ENCODE data around the gene YEATS4.

The YEATS4 gene

GRCh38 chr12:69401940-69402339 lies 42.4 kb downstream of the YEATS4 start:
- ATAC-seq (no peak), DNase-seq (ENCODE audit: low spot score in 2 of 2) (no peak)
- Mint-ChIP-seq H3K27ac (no peak overlapping the region), H3K4me3 (no peak overlapping the region), H3K36me3 (no peaks in the 10 kb centered on the region), H3K4me1 (no peaks in the 10 kb centered on the region), H3K9me3 (no peaks in the 10 kb centered on the region)

DNA sequence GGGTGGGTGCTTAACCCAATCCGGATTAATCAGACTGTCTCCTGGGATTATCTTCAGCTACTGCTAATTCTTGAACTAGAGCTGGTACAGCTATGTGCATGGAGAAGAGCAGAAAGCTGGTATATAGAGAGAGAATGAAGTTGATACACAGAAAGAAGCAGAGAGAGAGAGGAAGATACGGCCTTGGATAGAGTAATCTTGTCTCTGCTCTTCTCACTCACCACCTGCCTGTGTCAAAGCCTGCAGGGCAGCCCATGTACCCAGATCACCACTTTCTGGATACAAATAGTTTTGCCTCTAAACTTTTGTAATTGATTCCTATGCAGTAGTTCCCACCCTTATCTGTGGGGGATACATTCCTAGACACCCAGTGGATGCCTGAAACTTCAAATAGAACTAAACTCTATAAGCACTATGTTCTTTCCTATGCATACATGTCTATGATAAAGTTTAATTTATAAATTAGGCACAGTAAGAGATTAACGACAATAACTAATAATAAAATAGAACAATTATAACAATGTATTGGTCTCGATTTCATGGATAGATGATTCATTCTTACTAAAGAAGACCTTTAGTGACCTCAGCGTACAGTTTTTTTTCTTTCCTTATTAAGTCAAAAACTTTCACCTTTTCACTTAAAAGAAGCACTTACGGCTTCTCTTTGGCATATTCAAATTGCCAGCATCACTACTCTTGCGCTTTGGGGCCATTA lies 45.5 kb downstream of the YEATS4 start:
- ATAC-seq = no peak
- H3K9me3 Mint-ChIP-seq = no peaks in the 10 kb centered on the region
- no peak for DNase-seq (ENCODE audit: low spot score in 2 of 2)
- H3K4me1 Mint-ChIP-seq = no peaks in the 10 kb centered on the region
- H3K27ac Mint-ChIP-seq = no peak overlapping the region
- no peaks in the 10 kb centered on the region for H3K36me3 Mint-ChIP-seq
- no peak overlapping the region for H3K4me3 Mint-ChIP-seq

- Mint-ChIP-seq H3K27ac (no peak overlapping the region), H3K4me1 (no peaks in the 10 kb centered on the region), H3K9me3 (no peaks in the 10 kb centered on the region), H3K4me3 (no peak overlapping the region), H3K36me3 (no peaks in the 10 kb centered on the region)
- DNase-seq (ENCODE audit: low spot score in 2 of 2) (no peak), ATAC-seq (no peak)
These were observed 46.0 kb downstream of the YEATS4 start for GRCh38 chr12:69405566-69405865.

GRCh38 chr12:69406217-69406616 lies 46.7 kb downstream of the YEATS4 start:
- Mint-ChIP-seq H3K27ac (no peak overlapping the region), H3K36me3 (no peaks in the 10 kb centered on the region), H3K4me3 (no peak overlapping the region), H3K9me3 (no peaks in the 10 kb centered on the region), H3K4me1 (no peaks in the 10 kb centered on the region)
- DNase-seq (ENCODE audit: low spot score in 2 of 2) (no peak), ATAC-seq (no peak)

DNA sequence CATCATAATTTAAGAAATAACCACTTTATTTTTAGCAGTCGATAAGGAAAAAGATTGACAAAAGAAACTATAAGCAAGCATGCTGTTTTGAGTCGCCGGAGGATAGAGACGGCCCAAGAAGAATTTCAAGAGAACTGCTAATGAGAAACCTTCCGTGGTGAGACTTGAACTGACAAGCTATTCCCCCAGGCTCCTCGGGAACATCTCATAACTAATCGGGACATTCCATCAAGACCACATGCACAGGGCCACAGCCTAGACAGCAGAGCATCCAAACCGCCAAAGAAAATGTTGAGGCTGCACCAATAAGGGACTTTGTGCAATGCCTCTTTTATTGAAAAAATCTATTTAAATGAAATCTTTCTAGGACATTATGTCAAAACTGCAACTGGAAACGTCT lies 51.0 kb downstream of the YEATS4 start:
- ATAC-seq = no peak
- Mint-ChIP-seq H3K4me3 (no peak overlapping the region), H3K27ac (no peak overlapping the region), H3K9me3 (no peaks in the 10 kb centered on the region), H3K36me3 (no peaks in the 10 kb centered on the region), H3K4me1 (no peaks in the 10 kb centered on the region)
- no peak for DNase-seq (ENCODE audit: low spot score in 2 of 2)

DNA sequence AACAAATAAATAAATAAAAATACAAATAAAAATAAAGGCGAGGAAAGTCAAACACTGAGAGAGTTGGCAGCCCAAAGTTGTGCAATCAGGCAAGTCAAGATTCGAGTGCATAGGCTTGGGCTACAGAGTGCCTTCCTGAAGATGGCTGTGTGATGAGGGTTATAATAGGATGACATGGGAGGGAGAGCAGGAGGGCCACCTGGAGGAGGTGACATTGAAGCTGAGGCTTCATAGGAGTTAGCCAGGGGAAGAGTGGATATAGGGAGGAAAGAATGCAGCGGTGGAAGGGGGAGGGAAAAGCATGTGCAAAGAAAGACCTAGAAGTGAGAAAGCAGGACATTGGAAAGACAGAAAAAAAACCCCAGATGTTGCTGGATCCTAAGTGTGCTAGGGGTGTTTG lies 53.1 kb downstream of the YEATS4 start:
- Mint-ChIP-seq H3K27ac (no peak overlapping the region), H3K9me3 (no peaks in the 10 kb centered on the region), H3K36me3 (no peaks in the 10 kb centered on the region), H3K4me3 (no peak overlapping the region), H3K4me1 (no peaks in the 10 kb centered on the region)
- ATAC-seq (no peak), DNase-seq (ENCODE audit: low spot score in 2 of 2) (no peak)

GRCh38 chr12:69415471-69416275 lies 56.1 kb downstream of the YEATS4 start:
- Mint-ChIP-seq H3K4me1 (no peaks in the 10 kb centered on the region), H3K36me3 (no peaks in the 10 kb centered on the region), H3K9me3 (no peaks in the 10 kb centered on the region), H3K27ac (no peak overlapping the region), H3K4me3 (no peak overlapping the region)
- no peak for DNase-seq (ENCODE audit: low spot score in 2 of 2)
- ATAC-seq = peak; percentile 11

GRCh38 chr12:69417231-69417630 lies 57.7 kb downstream of the YEATS4 start:
- Mint-ChIP-seq H3K4me1 (no peaks in the 10 kb centered on the region), H3K4me3 (no peak overlapping the region)

DNA sequence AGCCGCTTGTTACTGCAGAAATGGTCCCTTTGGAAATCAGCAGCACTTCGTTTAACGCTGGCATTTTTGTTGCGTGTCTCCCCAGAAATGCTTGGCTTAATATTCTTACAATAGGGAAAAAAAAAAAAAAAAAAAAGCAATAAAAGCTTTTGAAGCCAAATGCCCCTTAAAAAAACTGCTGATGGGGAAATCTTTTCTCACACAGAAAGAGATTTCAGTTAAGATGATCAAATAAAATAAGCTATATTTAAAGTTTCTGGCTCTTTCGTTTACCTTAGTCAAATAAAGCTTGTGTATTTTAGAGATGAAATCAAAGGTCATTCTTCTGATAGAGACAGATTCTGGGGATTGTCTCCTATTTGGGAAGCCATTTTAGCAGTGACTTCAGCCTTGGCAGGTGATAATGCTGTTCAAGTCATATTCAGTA lies 58.2 kb downstream of the YEATS4 start:
- ATAC-seq = no peak
- H3K4me3 Mint-ChIP-seq = no peak overlapping the region
- no peaks in the 10 kb centered on the region for H3K36me3 Mint-ChIP-seq
- no peak for DNase-seq (ENCODE audit: low spot score in 2 of 2)
- no peak overlapping the region for H3K27ac Mint-ChIP-seq
- no peaks in the 10 kb centered on the region for H3K9me3 Mint-ChIP-seq
- no peaks in the 10 kb centered on the region for H3K4me1 Mint-ChIP-seq

More at GRCh38 chr12:69417231-69417630, 57.7 kb downstream of the YEATS4 start:
- no peak for ATAC-seq
- H3K27ac Mint-ChIP-seq = no peak overlapping the region
- H3K9me3 Mint-ChIP-seq = no peaks in the 10 kb centered on the region
- DNase-seq (ENCODE audit: low spot score in 2 of 2) = no peak
- H3K36me3 Mint-ChIP-seq = no peaks in the 10 kb centered on the region

GRCh38 chr12:69419701-69420100 lies 60.2 kb downstream of the YEATS4 start:
- ATAC-seq = no peak
- Mint-ChIP-seq H3K36me3 (no peaks in the 10 kb centered on the region), H3K27ac (no peak overlapping the region)

GRCh38 chr12:69421548-69421947 lies 62.0 kb downstream of the YEATS4 start:
- Mint-ChIP-seq H3K36me3 (no peaks in the 10 kb centered on the region), H3K27ac (no peak overlapping the region), H3K4me3 (no peak overlapping the region), H3K9me3 (no peaks in the 10 kb centered on the region), H3K4me1 (no peaks in the 10 kb centered on the region)
- no peak for ATAC-seq
- no peak for DNase-seq (ENCODE audit: low spot score in 2 of 2)

More at GRCh38 chr12:69419701-69420100, 60.2 kb downstream of the YEATS4 start:
- Mint-ChIP-seq H3K9me3 (no peaks in the 10 kb centered on the region), H3K4me3 (no peak overlapping the region), H3K4me1 (no peaks in the 10 kb centered on the region)
- DNase-seq (ENCODE audit: low spot score in 2 of 2) = no peak

- Mint-ChIP-seq H3K4me1 (no peaks in the 10 kb centered on the region), H3K36me3 (no peaks in the 10 kb centered on the region), H3K27ac (no peak overlapping the region), H3K4me3 (no peak overlapping the region), H3K9me3 (no peaks in the 10 kb centered on the region)
- DNase-seq (ENCODE audit: low spot score in 2 of 2) = no peak
- ATAC-seq = no peak
These were observed 63.7 kb downstream of the YEATS4 start for GRCh38 chr12:69423037-69423905.

DNA sequence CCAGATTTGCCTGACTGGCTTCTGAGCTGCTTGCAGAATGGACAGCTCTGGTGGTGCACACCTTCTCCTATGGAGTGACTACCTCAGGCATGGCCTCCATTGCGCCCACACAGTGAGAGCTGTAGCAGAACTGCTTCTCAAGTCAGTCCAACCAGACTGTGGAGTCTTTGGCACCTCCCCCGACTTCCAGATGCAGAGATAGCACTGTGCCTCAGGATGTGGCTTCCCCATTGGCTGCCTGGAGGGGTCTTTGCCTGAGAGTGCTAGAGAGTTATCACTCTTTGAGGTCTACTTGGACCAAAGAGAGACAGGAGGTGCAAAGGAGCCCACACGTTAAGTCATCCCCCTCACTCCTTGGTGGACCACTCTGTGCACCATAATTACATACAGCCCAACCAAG lies 65.9 kb downstream of the YEATS4 start:
- Mint-ChIP-seq H3K4me3 (no peak overlapping the region), H3K27ac (no peak overlapping the region), H3K9me3 (no peaks in the 10 kb centered on the region), H3K36me3 (no peaks in the 10 kb centered on the region), H3K4me1 (no peaks in the 10 kb centered on the region)
- ATAC-seq = peak; percentile 34
- no peak for DNase-seq (ENCODE audit: low spot score in 2 of 2)

- no peak overlapping the region for H3K27ac Mint-ChIP-seq
- no peaks in the 10 kb centered on the region for H3K4me1 Mint-ChIP-seq
- DNase-seq (ENCODE audit: low spot score in 2 of 2) (no peak), ATAC-seq (no peak)
- no peak overlapping the region for H3K4me3 Mint-ChIP-seq
- no peaks in the 10 kb centered on the region for H3K9me3 Mint-ChIP-seq
- H3K36me3 Mint-ChIP-seq = no peaks in the 10 kb centered on the region
These were observed 69.0 kb downstream of the YEATS4 start for GRCh38 chr12:69428351-69429073.

Data from stimulated activated effector memory CD8-positive, alpha-beta T cell treated with anti-CD3 and anti-CD28 coated beads, Interleukin-12 subunit alpha, Interleukin-12 subunit beta, amount 100 ng/mL, for 72 hours (primary cell).